Stimulated activated CD4-positive, alpha-beta T cell treated with anti-CD3 and anti-CD28 coated beads, Interleukin-12 subunit alpha, Interleukin-12 subunit beta, amount 100 ng/mL, for 24 hours (primary cell): ENCODE data around the gene FLT3LG.

Experiments used
- DNase-seq, 2 experiments: peaks; one replicate each; pipeline ENCODE4 v3.0.0-alpha.2; 2020; ENCODE audit warnings: low read depth in 2 of 2

The FLT3LG gene

GRCh38 chr19:49512970-49513745 lies 39.1 kb downstream of the FLT3LG start:
- no peak for DNase-seq

GRCh38 chr19:49513746-49514118 lies 39.7 kb downstream of the FLT3LG start:
- no peak for DNase-seq

- no peak for DNase-seq
These were observed 40.1 kb downstream of the FLT3LG start for GRCh38 chr19:49514151-49514550.

- no peak for DNase-seq
These were observed 41.8 kb downstream of the FLT3LG start for GRCh38 chr19:49515767-49516166.

GRCh38 chr19:49518033-49518432 lies 44.0 kb downstream of the FLT3LG start:
- no peak for DNase-seq

- no peak for DNase-seq
These were observed 46.8 kb downstream of the FLT3LG start for GRCh38 chr19:49520705-49521319.

GRCh38 chr19:49524812-49525455 lies 50.9 kb downstream of the FLT3LG start:
- no peak for DNase-seq

- no peak for DNase-seq
These were observed 54.3 kb downstream of the FLT3LG start for GRCh38 chr19:49528211-49528771.

- DNase-seq: no peak
These were observed 56.7 kb downstream of the FLT3LG start for GRCh38 chr19:49530708-49531107.

GRCh38 chr19:49533551-49534488 lies 59.8 kb downstream of the FLT3LG start:
- peak; percentile 63 to 78 for DNase-seq

- no peak for DNase-seq
These were observed 60.8 kb downstream of the FLT3LG start for GRCh38 chr19:49534632-49535385.
